ENCODE results near the gene ABCC3.
"Not testable (repeated sequence)": the region's sequence is repeated elsewhere in the genome, so short reads cannot be mapped to it uniquely, and the experiment has no call there.

Gene ABCC3

DNA sequence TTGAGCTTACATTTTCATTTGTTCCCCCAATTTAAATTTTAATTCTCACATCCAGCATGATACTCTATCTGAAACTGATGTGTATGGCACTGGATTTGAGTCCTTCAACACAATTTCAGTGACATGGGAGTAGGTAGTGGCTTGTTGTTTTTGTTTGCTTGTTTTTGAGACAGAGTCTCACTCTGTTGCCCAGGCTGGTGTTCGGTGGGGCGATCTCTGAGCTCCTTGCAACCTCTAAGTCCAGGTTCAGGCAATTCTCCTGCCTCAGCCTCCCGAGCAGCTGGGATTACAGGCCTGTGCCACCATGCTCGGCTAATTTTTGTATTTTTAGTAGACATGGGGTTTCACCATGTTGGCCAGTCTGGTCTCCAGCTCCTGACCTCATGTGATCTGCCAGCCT, 74.4 kb downstream of the ABCC3 start:
- H3K36me3 ChIP-seq (ENCODE audit: control insufficient read depth, insufficient read depth, low read length); H3K9me3 ChIP-seq (ENCODE audit: control insufficient read depth, insufficient read depth, low read length); H3K27me3 ChIP-seq (ENCODE audit: control insufficient read depth, insufficient read depth, low read length); DNase-seq (ENCODE audit: low read depth, low spot score); H3K4me1 ChIP-seq (ENCODE audit: control insufficient read depth, insufficient read depth, low read length); H3K27ac ChIP-seq (ENCODE audit: low read length); H3K4me3 ChIP-seq (ENCODE audit: low read length): not testable (repeated sequence)
- no CpG with 5 or more reads among the region's 4 CpGs for WGBS (ENCODE audit: insufficient coverage, insufficient read length)

DNA sequence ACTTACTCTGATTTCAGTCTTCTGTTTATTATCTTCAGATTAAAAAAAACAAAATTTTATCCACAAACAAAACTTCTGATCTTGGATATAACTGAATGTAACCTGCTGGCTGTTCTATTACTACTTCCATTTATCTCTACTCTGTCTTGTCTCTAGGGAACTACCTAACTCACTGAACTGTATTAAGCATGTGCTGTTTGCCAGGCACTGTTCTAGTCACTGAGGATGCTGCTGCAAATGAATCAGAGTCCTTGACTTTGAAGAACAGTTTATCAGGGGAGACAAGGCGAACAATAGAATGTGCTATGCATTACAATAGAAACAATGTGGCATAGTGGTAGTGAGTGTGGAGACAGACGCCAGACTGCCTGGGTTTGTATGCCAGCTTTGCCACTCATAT, 75.3 kb downstream of the ABCC3 start:
- peaks cover 3% of the 10 kb centered on the region; the same call in 1 of the 2 replicates for H3K36me3 ChIP-seq (ENCODE audit: control insufficient read depth, insufficient read depth, low read length)
- H3K27ac ChIP-seq (ENCODE audit: low read length) = no peak overlapping the region
- no peak for DNase-seq (ENCODE audit: low read depth, low spot score)
- no peak overlapping the region for H3K4me3 ChIP-seq (ENCODE audit: low read length)
- WGBS (ENCODE audit: insufficient coverage, insufficient read length) = no CpG with 5 or more reads among the region's 2 CpGs
- H3K27me3 ChIP-seq (ENCODE audit: control insufficient read depth, insufficient read depth, low read length) = no peaks in the 10 kb centered on the region
- no peaks in the 10 kb centered on the region for H3K9me3 ChIP-seq (ENCODE audit: control insufficient read depth, insufficient read depth, low read length)
- H3K4me1 ChIP-seq (ENCODE audit: control insufficient read depth, insufficient read depth, low read length) = peaks cover 1% of the 10 kb centered on the region; the same call in 1 of the 2 replicates

DNA sequence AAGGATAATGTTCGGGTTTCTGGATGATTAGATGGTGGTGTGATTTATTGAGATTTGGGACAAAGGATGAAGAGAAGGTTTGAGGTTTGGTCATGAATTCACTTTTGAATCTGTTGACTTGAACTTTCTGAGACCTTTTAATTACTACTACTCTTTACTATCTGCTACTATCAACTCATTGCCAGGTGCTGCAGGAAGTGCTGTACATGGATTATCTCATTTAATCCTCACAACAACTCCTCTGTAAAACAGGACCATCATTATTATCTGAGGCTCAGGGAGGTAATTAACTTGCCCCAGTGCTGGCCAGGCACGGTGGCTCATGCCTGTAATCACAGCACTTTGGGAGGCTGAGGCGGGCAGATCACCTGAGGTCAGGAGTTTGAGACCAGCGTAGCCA, 76.0 kb downstream of the ABCC3 start:
- H3K4me3 ChIP-seq (ENCODE audit: low read length) = no peak overlapping the region
- H3K27me3 ChIP-seq (ENCODE audit: control insufficient read depth, insufficient read depth, low read length) = no peaks in the 10 kb centered on the region
- H3K36me3 ChIP-seq (ENCODE audit: control insufficient read depth, insufficient read depth, low read length) = 0 out of 2 replicates have a peak, but pooled peaks cover under 1% of the 10 kb centered on the region
- no peaks in the 10 kb centered on the region for H3K9me3 ChIP-seq (ENCODE audit: control insufficient read depth, insufficient read depth, low read length)
- WGBS (ENCODE audit: insufficient coverage, insufficient read length) = 100% methylated on average over 1 of the region's 4 CpGs
- H3K27ac ChIP-seq (ENCODE audit: low read length) = no peak overlapping the region
- DNase-seq (ENCODE audit: low read depth, low spot score) = no peak
- H3K4me1 ChIP-seq (ENCODE audit: control insufficient read depth, insufficient read depth, low read length) = peaks cover 1% of the 10 kb centered on the region; the same call in 1 of the 2 replicates

DNA sequence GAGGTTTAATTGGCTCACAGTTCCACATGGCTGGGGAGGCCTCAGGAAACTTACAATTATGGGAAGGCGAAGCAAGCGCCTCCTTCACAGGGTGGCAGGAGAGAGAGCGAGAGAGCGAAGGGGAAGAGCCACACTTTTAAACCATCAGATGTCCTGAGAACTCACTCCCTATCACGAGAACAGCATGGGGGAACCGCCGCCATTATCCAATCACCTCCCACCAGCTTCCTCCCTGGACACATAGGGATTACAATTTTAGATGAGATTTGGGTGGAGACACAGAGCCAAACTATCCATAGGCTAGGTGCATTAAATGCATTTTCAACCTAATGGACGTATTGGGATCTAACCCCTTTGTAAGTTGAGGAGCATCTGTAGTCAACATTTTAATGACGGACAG, 78.0 kb downstream of the ABCC3 start:
- WGBS (ENCODE audit: insufficient coverage, insufficient read length) = no CpG with 5 or more reads among the region's 9 CpGs
- H3K27me3 ChIP-seq (ENCODE audit: control insufficient read depth, insufficient read depth, low read length) = no peaks in the 10 kb centered on the region
- no peak for DNase-seq (ENCODE audit: low read depth, low spot score)
- no peak overlapping the region for H3K4me3 ChIP-seq (ENCODE audit: low read length)
- H3K36me3 ChIP-seq (ENCODE audit: control insufficient read depth, insufficient read depth, low read length) = no peaks in the 10 kb centered on the region
- no peak overlapping the region for H3K27ac ChIP-seq (ENCODE audit: low read length)
- no peaks in the 10 kb centered on the region for H3K9me3 ChIP-seq (ENCODE audit: control insufficient read depth, insufficient read depth, low read length)
- peaks cover 1% of the 10 kb centered on the region; the same call in 1 of the 2 replicates for H3K4me1 ChIP-seq (ENCODE audit: control insufficient read depth, insufficient read depth, low read length)

DNA sequence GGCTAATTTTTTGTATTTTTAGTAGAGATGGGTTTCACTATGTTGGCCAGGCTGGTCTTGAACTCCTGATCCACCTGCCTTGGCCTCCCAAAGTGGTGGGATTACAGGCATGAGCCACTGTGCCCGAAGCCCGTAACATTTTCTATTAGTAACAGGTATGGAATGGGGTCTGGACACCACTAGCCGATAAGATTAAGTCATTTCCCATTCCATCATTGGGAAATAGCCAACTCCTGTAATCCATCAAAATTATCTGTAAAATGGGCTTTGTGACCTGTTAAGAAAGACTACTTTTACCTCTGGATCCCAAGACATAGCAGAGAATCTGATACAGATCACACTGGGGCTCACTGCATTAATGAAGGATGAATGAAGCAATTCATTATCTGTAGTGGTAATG, 80.8 kb downstream of the ABCC3 start:
- no peak overlapping the region for H3K27ac ChIP-seq (ENCODE audit: low read length)
- no peaks in the 10 kb centered on the region for H3K9me3 ChIP-seq (ENCODE audit: control insufficient read depth, insufficient read depth, low read length)
- DNase-seq (ENCODE audit: low read depth, low spot score) = no peak
- H3K27me3 ChIP-seq (ENCODE audit: control insufficient read depth, insufficient read depth, low read length) = no peaks in the 10 kb centered on the region
- no peak overlapping the region for H3K4me3 ChIP-seq (ENCODE audit: low read length)
- H3K4me1 ChIP-seq (ENCODE audit: control insufficient read depth, insufficient read depth, low read length) = no peaks in the 10 kb centered on the region
- no CpG with 5 or more reads among the region's 3 CpGs for WGBS (ENCODE audit: insufficient coverage, insufficient read length)
- H3K36me3 ChIP-seq (ENCODE audit: control insufficient read depth, insufficient read depth, low read length) = no peaks in the 10 kb centered on the region

DNA sequence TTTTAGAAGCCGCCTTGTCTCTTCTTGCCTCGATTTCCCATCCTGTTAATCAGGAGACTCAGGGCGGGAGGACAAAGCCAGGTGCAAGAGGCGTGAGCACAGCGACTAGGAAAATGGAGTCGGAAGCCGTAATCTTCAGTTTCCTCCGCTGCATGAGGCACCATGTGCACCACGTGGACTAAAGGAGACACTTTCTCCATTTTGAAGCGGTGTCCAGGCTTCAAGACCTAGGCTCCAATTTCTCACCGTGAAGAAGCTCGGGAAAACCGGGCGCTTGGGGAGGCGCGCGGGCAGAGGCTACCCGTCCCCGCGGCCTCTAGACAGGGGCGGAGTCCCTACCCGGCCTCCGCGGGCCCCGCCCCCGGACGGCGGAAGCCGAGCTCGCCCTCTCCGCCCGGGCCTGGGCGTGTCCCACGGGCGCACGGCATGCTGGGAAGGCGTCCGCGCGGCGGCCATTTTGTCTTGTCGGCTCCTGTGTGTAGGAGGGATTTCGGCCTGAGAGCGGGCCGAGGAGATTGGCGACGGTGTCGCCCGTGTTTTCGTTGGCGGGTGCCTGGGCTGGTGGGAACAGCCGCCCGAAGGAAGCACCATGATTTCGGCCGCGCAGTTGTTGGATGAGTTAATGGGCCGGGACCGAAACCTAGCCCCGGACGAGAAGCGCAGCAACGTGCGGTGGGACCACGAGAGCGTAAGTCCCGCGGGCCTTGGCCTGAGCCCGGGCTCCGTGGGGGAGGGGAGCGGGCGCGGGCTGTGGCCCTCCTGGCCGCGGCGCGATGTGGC, 84.7 kb downstream of the ABCC3 start, which contains the start of gene LUC7L3:
Gene LUC7L3, plus strand, starts transcription at position 460 of the 780 bp plus-strand sequence. Its CDS starts 130 bp downstream, at position 590.
- Histone ChIP-seq H3K4me1 (ENCODE audit: control insufficient read depth, insufficient read depth, low read length) (no peaks in the 10 kb centered on the region), H3K27me3 (ENCODE audit: control insufficient read depth, insufficient read depth, low read length) (no peaks in the 10 kb centered on the region), H3K27ac (ENCODE audit: low read length) (no peak within 1 kb of the TSS), H3K4me3 (ENCODE audit: low read length) (peak within 1 kb of the TSS; percentile 97), H3K9me3 (ENCODE audit: control insufficient read depth, insufficient read depth, low read length) (no peaks in the 10 kb centered on the region), H3K36me3 (ENCODE audit: control insufficient read depth, insufficient read depth, low read length) (no peaks in the 10 kb centered on the region)
- peak; percentile 79 for DNase-seq (ENCODE audit: low read depth, low spot score)
- WGBS (ENCODE audit: insufficient coverage, insufficient read length) = no CpG with 5 or more reads among the region's 76 CpGs

DNA sequence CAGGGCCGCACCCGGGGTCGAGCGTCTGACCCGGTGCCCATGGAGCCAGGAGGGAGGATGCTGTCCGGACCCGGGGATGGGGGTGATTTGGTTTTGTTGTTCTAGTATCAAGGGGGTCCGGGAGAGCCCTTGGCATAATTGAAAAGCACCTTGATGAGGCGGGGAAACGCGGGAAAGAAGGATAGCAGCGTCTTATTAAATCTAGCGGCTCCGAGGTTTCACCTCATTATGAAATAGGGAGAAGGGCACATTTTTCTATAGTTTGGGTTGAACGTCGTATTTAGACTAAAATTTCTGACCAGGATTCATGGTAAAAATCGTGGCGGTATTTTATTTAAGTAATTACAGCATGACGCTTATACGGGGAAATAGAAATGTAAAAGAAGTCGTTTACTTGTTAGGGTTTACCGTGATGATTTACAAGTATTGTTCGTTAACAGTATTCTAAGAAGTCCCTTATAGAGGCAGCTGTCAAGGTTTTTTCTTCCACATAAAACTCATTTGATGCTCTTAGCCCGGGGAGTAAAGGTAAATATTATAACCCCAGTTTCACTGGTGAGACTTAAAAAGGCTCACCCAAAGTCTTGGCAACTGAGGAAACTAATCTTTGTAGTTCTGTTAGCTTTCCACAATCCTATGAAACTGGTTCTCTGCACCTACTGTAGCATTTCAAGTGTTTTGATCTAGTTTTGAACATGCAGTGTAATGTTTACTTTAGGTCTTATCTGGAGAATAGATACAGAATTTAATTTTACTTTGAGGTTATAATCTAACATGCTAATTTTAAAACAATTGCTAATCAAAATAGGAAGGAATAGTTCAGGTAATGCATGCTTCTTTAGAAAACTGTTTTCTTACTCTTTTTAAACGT, 85.5 kb downstream of the ABCC3 start:
- DNase-seq (ENCODE audit: low read depth, low spot score) = no peak
- H3K27ac ChIP-seq (ENCODE audit: low read length) = no peak overlapping the region
- H3K27me3 ChIP-seq (ENCODE audit: control insufficient read depth, insufficient read depth, low read length) = no peaks in the 10 kb centered on the region
- H3K9me3 ChIP-seq (ENCODE audit: control insufficient read depth, insufficient read depth, low read length) = no peaks in the 10 kb centered on the region
- WGBS (ENCODE audit: insufficient coverage, insufficient read length) = no CpG with 5 or more reads among the region's 25 CpGs
- no peaks in the 10 kb centered on the region for H3K36me3 ChIP-seq (ENCODE audit: control insufficient read depth, insufficient read depth, low read length)
- peak overlapping the region; percentile 97 for H3K4me3 ChIP-seq (ENCODE audit: low read length)
- no peaks in the 10 kb centered on the region for H3K4me1 ChIP-seq (ENCODE audit: control insufficient read depth, insufficient read depth, low read length)

DNA sequence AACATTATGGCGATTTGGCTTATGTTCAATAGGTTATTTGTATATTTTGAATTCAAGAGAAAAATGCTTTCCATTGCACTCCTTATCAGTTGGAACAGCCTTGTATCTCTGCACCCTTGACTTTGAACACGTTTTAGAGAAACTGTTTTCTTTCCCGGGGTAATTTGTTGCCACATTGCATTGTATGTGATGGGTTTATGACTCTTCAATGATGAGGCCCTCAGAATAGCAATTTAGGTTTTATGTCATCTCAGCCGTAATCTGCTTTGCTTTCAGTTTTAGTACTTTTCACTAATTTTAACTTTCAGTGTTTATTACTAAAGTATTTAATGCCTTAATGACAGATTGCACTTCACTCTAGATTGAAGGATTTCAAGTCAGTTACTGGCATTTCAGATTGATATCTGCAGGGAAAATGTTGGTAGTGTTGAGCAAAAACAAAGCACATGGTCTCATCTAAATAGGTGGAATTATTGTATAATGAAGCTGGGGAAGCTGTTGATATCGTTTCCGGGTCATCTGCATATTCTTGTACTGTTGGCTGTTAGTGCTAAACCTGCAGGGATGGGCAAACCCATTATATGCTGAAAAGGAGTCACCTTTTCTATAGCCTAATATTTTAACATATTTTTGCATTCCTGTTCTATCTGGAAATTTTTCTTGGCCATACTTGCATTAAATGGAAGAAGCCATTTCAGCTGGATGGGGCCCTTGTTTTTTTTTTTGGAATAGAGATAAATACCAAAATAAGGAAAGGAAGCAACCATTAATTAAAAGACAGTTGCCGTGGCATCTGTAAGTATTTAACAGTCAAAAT, 86.7 kb downstream of the ABCC3 start:
- no CpG with 5 or more reads among the region's 7 CpGs for WGBS (ENCODE audit: insufficient coverage, insufficient read length)
- no peaks in the 10 kb centered on the region for H3K4me1 ChIP-seq (ENCODE audit: control insufficient read depth, insufficient read depth, low read length)
- H3K9me3 ChIP-seq (ENCODE audit: control insufficient read depth, insufficient read depth, low read length) = no peaks in the 10 kb centered on the region
- no peaks in the 10 kb centered on the region for H3K36me3 ChIP-seq (ENCODE audit: control insufficient read depth, insufficient read depth, low read length)
- no peaks in the 10 kb centered on the region for H3K27me3 ChIP-seq (ENCODE audit: control insufficient read depth, insufficient read depth, low read length)
- H3K27ac ChIP-seq (ENCODE audit: low read length) = no peak overlapping the region
- no peak for DNase-seq (ENCODE audit: low read depth, low spot score)
- peak overlapping the region; percentile 97; the same call in 1 of the 2 replicates for H3K4me3 ChIP-seq (ENCODE audit: low read length)

DNA sequence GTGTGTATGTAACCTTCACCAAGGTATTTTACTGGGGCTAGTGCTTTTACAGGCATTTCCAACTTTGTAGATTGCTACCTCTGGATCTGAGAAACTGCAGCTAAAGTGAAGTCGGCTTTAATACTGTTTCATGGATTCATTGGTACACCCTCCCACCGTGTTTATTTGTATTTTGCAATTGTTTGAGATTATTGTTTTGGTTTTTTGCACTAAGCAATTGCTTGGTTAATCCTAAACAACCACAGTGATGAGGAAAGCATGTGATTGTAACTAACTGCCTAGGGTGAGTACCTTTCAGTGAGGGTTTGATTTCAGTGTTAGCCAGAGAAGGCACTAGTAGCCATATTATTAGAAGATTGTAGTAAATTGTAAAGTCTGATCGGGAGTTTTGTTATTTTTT, 88.1 kb downstream of the ABCC3 start:
- Histone ChIP-seq H3K27ac (ENCODE audit: low read length) (no peak overlapping the region), H3K36me3 (ENCODE audit: control insufficient read depth, insufficient read depth, low read length) (no peaks in the 10 kb centered on the region), H3K27me3 (ENCODE audit: control insufficient read depth, insufficient read depth, low read length) (no peaks in the 10 kb centered on the region), H3K9me3 (ENCODE audit: control insufficient read depth, insufficient read depth, low read length) (no peaks in the 10 kb centered on the region), H3K4me3 (ENCODE audit: low read length) (no peak overlapping the region), H3K4me1 (ENCODE audit: control insufficient read depth, insufficient read depth, low read length) (no peaks in the 10 kb centered on the region)
- no peak for DNase-seq (ENCODE audit: low read depth, low spot score)
- WGBS (ENCODE audit: insufficient coverage, insufficient read length) = 100% methylated on average over 1 of the region's 3 CpGs

DNA sequence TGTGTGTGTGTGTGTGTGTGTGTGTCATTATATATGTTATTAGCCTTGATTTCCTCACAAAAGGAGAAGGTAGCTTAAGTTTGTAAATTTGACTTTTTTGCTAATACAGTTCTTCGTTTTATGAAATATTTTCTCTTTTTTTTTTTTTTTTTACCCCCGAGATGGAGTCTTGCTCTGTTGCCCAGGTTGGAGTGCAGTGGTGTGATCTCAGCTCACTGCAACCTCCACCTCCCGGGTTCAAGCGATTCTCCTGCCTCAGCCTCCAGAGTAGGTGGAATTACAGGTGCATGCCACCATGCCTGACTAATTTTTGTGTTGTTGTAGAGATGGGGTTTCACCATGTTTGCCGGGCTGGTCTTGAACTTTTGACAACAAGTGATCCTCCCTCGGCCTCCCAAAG, 89.9 kb downstream of the ABCC3 start:
- H3K36me3 ChIP-seq (ENCODE audit: control insufficient read depth, insufficient read depth, low read length); H3K4me3 ChIP-seq (ENCODE audit: low read length); H3K27ac ChIP-seq (ENCODE audit: low read length); H3K27me3 ChIP-seq (ENCODE audit: control insufficient read depth, insufficient read depth, low read length); H3K9me3 ChIP-seq (ENCODE audit: control insufficient read depth, insufficient read depth, low read length); DNase-seq (ENCODE audit: low read depth, low spot score); H3K4me1 ChIP-seq (ENCODE audit: control insufficient read depth, insufficient read depth, low read length): not testable (repeated sequence)
- no CpG with 5 or more reads among the region's 6 CpGs for WGBS (ENCODE audit: insufficient coverage, insufficient read length)

Data from iPS DF 6.9 (cell line).